WTC11 (cell line): ENCODE results near the gene STRADA.

ENCODE experiments used
- CBFB ChIP-seq: sonication (generic); formaldehyde crosslinking; IDR thresholded peaks from 2 replicates; pipeline ENCODE4 v1.8.1; 2022; ENCODE audit warnings: mild to moderate bottlenecking, low read depth, missing genetic modification reagents
- EMX1 ChIP-seq: fragments of 250-450 bp; sonication (Bioruptor Pico); IDR thresholded peaks from 2 replicates; pipeline ENCODE4 v1.8.0; 2021; ENCODE audit warnings: mild to moderate bottlenecking
- ESRRA ChIP-seq: sonication (generic); formaldehyde crosslinking; IDR thresholded peaks from 2 replicates; pipeline ENCODE4 v1.8.1; 2022; ENCODE audit warnings: mild to moderate bottlenecking, missing genetic modification reagents, borderline replicate concordance
- GRHL2 ChIP-seq: fragments of 250-450 bp; sonication (Bioruptor Pico); IDR thresholded peaks from 2 replicates; pipeline ENCODE4 v1.8.0; 2022; ENCODE audit warnings: mild to moderate bottlenecking, moderate library complexity; ENCODE audit not compliant: insufficient replicate concordance, severe bottlenecking
- JUN ChIP-seq: sonication (generic); formaldehyde crosslinking; IDR thresholded peaks from 2 replicates; pipeline ENCODE4 v1.8.0; 2023; ENCODE audit warnings: mild to moderate bottlenecking, missing genetic modification reagents
- TCF7 ChIP-seq: sonication (generic); formaldehyde crosslinking; IDR thresholded peaks from 2 replicates; pipeline ENCODE4 v1.8.0; 2022; ENCODE audit warnings: mild to moderate bottlenecking, low read depth, missing genetic modification reagents, moderate library complexity
- ZNF138 ChIP-seq: sonication (generic); formaldehyde crosslinking; conservative IDR thresholded peaks from 2 replicates; pipeline ENCODE4 v1.8.1; 2022; ENCODE audit warnings: mild to moderate bottlenecking, moderate library complexity, missing genetic modification reagents
- ZNF317 ChIP-seq: sonication (generic); formaldehyde crosslinking; IDR thresholded peaks from 2 replicates; pipeline ENCODE4 v1.8.1; 2023; ENCODE audit warnings: low read depth, mild to moderate bottlenecking, moderate library complexity, missing genetic modification reagents, borderline replicate concordance
- ZNF416 ChIP-seq: fragments of 250-450 bp; sonication (Bioruptor Pico); IDR thresholded peaks from 2 replicates; pipeline ENCODE4 v1.9.0; 2021; ENCODE audit warnings: mild to moderate bottlenecking, inconsistent platforms
- TF ChIP-seq, protein P1 (sequence below): fragments of 200-600 bp; IDR thresholded peaks from 2 replicates; pipeline ENCODE4 v1.8.0; 2022; ENCODE audit warnings: antibody characterized with exemption
- TF ChIP-seq, protein P2 (sequence below): sonication (generic); formaldehyde crosslinking; IDR thresholded peaks from 2 replicates; pipeline ENCODE4 v1.8.1; 2023; ENCODE audit warnings: mild to moderate bottlenecking, missing genetic modification reagents

DNA sequence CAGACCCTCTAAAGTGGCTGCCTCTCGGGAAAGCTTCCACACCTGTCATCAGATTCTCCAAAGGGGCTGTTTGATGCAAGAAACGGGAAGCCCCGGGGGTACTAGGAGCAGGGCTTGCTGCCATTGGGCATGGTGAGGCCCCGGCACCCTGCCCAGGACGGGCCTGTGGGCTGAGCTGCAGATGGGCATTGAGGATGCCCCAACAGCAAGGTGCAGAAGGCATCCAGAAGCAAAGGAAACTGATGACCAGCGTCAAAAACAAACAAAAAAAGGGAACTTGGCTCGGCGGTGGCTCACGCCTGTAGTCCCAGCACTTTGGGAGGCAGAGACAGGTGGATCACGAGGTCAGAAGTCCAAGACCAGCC is 40.2 kb downstream of the STRADA start:
- no peak for TF ChIP-seq ZNF416
- TF ChIP-seq, protein P1, sequence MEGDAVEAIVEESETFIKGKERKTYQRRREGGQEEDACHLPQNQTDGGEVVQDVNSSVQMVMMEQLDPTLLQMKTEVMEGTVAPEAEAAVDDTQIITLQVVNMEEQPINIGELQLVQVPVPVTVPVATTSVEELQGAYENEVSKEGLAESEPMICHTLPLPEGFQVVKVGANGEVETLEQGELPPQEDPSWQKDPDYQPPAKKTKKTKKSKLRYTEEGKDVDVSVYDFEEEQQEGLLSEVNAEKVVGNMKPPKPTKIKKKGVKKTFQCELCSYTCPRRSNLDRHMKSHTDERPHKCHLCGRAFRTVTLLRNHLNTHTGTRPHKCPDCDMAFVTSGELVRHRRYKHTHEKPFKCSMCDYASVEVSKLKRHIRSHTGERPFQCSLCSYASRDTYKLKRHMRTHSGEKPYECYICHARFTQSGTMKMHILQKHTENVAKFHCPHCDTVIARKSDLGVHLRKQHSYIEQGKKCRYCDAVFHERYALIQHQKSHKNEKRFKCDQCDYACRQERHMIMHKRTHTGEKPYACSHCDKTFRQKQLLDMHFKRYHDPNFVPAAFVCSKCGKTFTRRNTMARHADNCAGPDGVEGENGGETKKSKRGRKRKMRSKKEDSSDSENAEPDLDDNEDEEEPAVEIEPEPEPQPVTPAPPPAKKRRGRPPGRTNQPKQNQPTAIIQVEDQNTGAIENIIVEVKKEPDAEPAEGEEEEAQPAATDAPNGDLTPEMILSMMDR, result no peak
- no peak for TF ChIP-seq TCF7 (CRISPR knock-in tag)
- no peak for TF ChIP-seq CBFB (CRISPR knock-in tag)
- TF ChIP-seq ZNF138 (CRISPR knock-in tag), result no peak
- TF ChIP-seq GRHL2 (CRISPR knock-in tag), result no peak
- TF ChIP-seq, protein P2, sequence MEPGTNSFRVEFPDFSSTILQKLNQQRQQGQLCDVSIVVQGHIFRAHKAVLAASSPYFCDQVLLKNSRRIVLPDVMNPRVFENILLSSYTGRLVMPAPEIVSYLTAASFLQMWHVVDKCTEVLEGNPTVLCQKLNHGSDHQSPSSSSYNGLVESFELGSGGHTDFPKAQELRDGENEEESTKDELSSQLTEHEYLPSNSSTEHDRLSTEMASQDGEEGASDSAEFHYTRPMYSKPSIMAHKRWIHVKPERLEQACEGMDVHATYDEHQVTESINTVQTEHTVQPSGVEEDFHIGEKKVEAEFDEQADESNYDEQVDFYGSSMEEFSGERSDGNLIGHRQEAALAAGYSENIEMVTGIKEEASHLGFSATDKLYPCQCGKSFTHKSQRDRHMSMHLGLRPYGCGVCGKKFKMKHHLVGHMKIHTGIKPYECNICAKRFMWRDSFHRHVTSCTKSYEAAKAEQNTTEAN, result no peak
- TF ChIP-seq ZNF317 (CRISPR knock-in tag), result no peak
- no peak for TF ChIP-seq JUN (CRISPR knock-in tag)
- no peak for TF ChIP-seq EMX1
- no peak for TF ChIP-seq ESRRA (CRISPR knock-in tag)
